ENCODE measurements around the gene LRIG1.

DNA sequence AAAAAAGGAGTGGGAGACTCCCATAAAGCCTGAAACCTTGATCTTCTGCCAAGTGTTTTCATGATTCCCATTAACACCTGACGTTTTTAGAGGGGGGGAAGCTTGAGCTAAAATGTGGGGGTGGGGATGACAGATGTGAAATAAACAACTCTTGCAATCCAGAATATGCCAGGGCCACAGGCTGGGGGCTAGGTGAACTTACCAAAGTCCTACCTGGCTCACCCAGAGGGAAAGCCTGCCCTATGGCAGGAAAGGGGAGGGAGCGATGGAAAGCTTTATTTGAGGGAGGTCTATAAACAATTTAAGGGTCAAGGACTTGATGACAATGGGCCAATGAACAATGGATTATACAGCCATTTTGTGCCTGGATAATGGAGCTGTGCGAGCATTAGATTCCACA lies 108.3 kb downstream of the LRIG1 start:
- TF ChIP-seq KDM1A (IDR thresholded peaks at IDR 0.05; ENCODE audit: borderline replicate concordance, low read length): no peak
- TF ChIP-seq, protein P1, sequence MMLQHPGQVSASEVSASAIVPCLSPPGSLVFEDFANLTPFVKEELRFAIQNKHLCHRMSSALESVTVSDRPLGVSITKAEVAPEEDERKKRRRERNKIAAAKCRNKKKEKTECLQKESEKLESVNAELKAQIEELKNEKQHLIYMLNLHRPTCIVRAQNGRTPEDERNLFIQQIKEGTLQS (IDR thresholded peaks at IDR 0.05; ENCODE audit: insufficient read depth, low read depth, low read length): no peak
- TF ChIP-seq NRF1 (IDR thresholded peaks at IDR 0.05; ENCODE audit: low read depth, low read length): no peak
- no peak for TF ChIP-seq POLR2A (IDR thresholded peaks at IDR 0.05; ENCODE audit: control extremely low read depth in 1 of 2, low read depth in 2 of 2, low read length in 2 of 2)
- TF ChIP-seq, protein P2, sequence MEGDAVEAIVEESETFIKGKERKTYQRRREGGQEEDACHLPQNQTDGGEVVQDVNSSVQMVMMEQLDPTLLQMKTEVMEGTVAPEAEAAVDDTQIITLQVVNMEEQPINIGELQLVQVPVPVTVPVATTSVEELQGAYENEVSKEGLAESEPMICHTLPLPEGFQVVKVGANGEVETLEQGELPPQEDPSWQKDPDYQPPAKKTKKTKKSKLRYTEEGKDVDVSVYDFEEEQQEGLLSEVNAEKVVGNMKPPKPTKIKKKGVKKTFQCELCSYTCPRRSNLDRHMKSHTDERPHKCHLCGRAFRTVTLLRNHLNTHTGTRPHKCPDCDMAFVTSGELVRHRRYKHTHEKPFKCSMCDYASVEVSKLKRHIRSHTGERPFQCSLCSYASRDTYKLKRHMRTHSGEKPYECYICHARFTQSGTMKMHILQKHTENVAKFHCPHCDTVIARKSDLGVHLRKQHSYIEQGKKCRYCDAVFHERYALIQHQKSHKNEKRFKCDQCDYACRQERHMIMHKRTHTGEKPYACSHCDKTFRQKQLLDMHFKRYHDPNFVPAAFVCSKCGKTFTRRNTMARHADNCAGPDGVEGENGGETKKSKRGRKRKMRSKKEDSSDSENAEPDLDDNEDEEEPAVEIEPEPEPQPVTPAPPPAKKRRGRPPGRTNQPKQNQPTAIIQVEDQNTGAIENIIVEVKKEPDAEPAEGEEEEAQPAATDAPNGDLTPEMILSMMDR (IDR thresholded peaks at IDR 0.05; ENCODE audit: control extremely low read depth in 1 of 3, insufficient read depth in 1 of 3, low read depth in 1 of 3, low read length in 3 of 3): no peak
